C4-2B (cell line): ENCODE measurements around the gene DLGAP1.

ENCODE experiments used
- H3K27ac ChIP-seq: fragments of 450-650 bp; 2 replicates; pipeline ENCODE4 v1.5.1; 2017
- CTCF ChIP-seq: fragments of 450-650 bp; conservative IDR thresholded peaks from 2 replicates; pipeline ENCODE4 v1.5.1; 2017; ENCODE audit warnings: mild to moderate bottlenecking
- ZFX ChIP-seq: fragments of 450-650 bp; IDR thresholded peaks from 2 replicates; pipeline ENCODE4 v1.6.1; 2017

Gene DLGAP1

GRCh38 chr18:3682061-3682460, 773.0 kb downstream of the DLGAP1 start:
- TF ChIP-seq CTCF: no peak
- TF ChIP-seq ZFX: no peak
- no peak overlapping the region for H3K27ac ChIP-seq

- TF ChIP-seq CTCF (no peak), ZFX (no peak)
- no peak overlapping the region for H3K27ac ChIP-seq
These were observed 775.9 kb downstream of the DLGAP1 start for GRCh38 chr18:3679241-3679640.

GRCh38 chr18:3675994-3676393, 779.1 kb downstream of the DLGAP1 start:
- no peak for TF ChIP-seq CTCF
- H3K27ac ChIP-seq: no peak overlapping the region

GRCh38 chr18:3675446-3675845, 779.7 kb downstream of the DLGAP1 start:
- no peak overlapping the region for H3K27ac ChIP-seq
- TF ChIP-seq ZFX (no peak), CTCF (no peak)

- TF ChIP-seq ZFX: no peak
- no peak for TF ChIP-seq CTCF
- H3K27ac ChIP-seq: no peak overlapping the region
These were observed 783.9 kb downstream of the DLGAP1 start for GRCh38 chr18:3671176-3671575.

- H3K27ac ChIP-seq: no peak overlapping the region
- TF ChIP-seq ZFX (no peak), CTCF (no peak)
These were observed 785.7 kb downstream of the DLGAP1 start for GRCh38 chr18:3669376-3669775.

GRCh38 chr18:3667255-3668137, 787.6 kb downstream of the DLGAP1 start:
- no peak for TF ChIP-seq ZFX
- no peak for TF ChIP-seq CTCF
- H3K27ac ChIP-seq: no peak overlapping the region
